SU-DHL-6 (cell line): ENCODE results near the gene GCM1.

Experiments used
- CTCF ChIP-seq: fragments of 200-600 bp; sonication (generic); IDR thresholded peaks from one replicate; pipeline ENCODE4 v1.5.1; 2017; ENCODE audit warnings: antibody characterized with exemption, mild to moderate bottlenecking, low read length, moderate library complexity; ENCODE audit not compliant: insufficient read depth, poor library complexity, severe bottlenecking
- EZH2phosphoT487 ChIP-seq: fragments of 200-600 bp; sonication (generic), shearing (Covaris generic); conservative IDR thresholded peaks from 2 replicates; pipeline ENCODE4 v1.6.1; 2018; ENCODE audit warnings: mild to moderate bottlenecking, antibody characterized with exemption, low read length, moderate library complexity, mixed read lengths

GRCh38 chr6:53109612-53110011 is 39.0 kb downstream of the GCM1 start:
- TF ChIP-seq CTCF (no peak), EZH2phosphoT487 (no peak)
